ENCODE results near the gene OR5H2. TPM values are rescaled to one million over a fixed set of nuclear protein-coding genes. Genes with fewer than 3 reads are reported as not detected.
"Not testable (repeated sequence)": the region's sequence is repeated elsewhere in the genome, so short reads cannot be mapped to it uniquely, and the experiment has no call there.

OR5H2 gene
- not detected for total RNA-seq
- long read RNA-seq: 0 reads

DNA sequence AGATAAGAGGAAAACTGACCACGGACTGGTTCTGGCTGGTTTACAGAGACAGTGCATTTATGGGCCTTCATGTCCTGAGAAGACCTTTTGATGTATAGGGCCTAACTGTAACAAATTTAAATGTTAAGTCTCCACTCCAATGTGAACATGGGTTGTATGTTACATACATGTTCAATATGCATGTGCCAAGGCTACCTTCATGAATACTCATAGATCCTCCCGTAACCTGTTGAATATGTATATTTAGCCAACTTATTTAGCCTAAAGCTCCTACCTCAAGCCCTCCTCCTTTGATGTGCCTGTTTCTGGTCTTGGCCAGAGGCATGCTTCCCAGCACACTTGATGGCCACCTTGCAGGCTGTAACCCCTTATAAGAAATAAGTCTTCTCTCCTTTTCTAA, at the start of gene OR5H2:
Gene OR5H2, plus strand, starts transcription at position 301 of the 400 bp plus-strand sequence. CDS start 398 bp downstream, outside the sequence.
- intact Hi-C loops (cut with DNase I): no loop called here
- ATAC-seq (no peak), DNase-seq (no peak)

DNA sequence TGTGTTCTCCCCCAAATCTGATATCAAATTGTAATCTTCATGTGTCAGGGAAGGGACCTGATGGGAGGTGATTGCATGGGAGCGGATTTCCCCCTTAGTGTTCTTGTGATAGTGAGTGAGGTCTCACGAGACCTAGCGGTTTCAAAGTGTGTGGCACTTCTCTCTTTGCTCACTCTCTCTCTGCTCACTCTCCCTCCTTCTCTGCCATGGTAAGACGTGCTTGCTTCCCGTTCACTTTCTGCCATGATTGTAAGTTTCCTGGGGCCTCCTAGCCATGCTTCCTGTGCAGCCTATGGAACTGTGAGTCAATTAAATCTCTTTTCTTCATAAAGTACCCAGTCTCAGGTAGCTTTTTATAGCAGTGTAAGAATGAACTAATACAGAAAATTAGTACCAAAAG, 48.8 kb upstream of the OR5H2 start:
- intact Hi-C loops (cut with DNase I): no loop called here
- no peak for DNase-seq
- ATAC-seq: no peak

DNA sequence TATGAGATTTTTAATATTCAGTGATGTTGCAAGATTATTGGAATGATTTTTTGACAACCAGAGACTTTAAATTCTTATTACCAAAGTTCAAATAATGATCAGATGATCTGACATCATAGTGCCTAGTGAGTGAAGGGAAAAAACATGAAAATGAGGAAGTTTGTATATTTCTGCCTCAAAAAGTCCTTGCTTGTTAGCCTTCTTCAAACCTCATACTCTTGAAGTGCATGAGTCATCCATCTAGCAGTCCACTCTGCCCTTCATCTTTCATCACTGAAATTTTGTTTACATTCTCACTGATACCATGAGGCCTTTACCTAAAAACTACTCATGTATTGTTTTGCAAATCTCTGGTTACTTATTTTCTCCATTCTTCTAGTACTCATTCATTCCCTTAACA, 42.2 kb upstream of the OR5H2 start:
- intact Hi-C loops (cut with DNase I): no loop called here
- ATAC-seq (no peak), DNase-seq (no peak)

DNA sequence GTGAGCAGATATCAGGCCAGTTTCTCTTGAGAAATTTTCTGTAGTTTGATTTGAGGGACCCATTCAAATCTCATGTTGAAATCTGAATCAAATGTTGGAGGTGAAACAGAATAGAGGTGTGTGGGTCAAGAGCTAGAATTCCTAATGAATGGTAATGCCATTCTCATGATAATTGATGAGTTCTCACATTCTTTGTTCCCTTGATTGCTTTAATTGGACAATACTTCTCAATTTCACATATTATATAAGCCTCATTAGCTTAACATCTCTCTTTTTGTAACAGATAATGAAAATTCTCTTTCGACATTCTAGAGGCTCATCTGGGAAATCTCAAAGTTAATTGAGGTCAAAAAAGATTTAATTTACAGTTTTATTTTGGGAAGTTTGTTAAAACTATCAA, 40.1 kb upstream of the OR5H2 start:
- DNase-seq (no peak), ATAC-seq (no peak)
- intact Hi-C loops (cut with DNase I): no loop called here

DNA sequence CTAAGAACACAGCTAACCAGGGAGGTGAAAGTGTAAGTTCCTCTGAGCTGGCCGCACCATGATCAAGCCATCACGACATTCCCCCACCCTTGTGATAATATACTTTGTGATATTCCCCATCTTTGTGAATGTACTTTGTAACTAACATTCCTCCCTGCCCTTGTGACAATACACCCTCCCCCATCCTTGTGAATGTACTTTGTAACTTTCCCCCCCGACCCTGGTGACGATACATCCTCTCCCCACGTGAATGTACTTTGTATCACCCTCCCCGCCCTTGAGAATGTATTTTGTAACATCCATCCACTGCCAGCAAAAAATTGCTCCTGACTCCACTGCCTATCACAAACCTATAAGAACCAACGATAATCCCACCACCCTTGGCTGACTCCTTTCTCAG, 38.5 kb upstream of the OR5H2 start:
- intact Hi-C loops (cut with DNase I): no loop called here
- DNase-seq (no peak), ATAC-seq (no peak)

DNA sequence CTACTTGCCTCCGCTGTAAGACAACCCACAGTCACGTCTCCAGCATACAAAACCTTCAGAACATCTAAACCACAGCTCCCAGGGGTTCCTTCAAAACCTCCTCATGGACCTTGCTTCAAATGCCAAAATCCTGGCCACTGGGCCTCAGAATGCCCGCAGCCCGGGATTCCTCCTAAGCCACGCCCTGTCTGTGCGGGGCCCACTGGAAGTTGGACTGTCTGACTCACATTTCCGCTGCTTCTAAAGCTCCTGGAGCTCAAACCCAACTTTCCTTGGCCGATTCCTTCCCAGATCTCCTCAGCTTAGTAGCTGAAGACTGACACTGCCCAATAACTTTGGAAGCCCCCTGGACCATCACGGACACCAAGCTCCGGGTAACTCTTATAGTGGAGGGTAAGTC, 36.2 kb upstream of the OR5H2 start:
- intact Hi-C loops (cut with DNase I): no loop called here
- DNase-seq (no peak), ATAC-seq (no peak)

DNA sequence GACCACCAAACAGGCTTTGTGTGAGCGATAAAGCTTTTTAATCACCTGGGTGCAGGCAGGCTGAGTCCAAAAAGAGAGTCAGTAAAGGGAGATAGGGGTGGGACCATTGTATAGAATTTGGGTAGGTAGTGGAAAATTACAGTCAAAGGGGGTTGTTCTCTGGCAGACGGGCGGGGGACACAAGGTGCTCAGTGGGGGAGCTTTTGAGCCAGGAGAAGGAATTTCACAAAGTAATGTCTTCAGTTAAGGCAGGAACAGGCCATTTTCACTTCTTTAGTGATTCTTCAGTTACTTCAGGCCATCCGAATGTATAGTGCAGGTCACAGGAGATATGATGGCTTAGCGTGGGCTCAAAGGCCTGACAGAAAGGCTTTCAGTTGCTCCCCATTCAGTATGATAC, 26.3 kb upstream of the OR5H2 start:
- intact Hi-C loops (cut with DNase I); DNase-seq; ATAC-seq: not testable (repeated sequence)

DNA sequence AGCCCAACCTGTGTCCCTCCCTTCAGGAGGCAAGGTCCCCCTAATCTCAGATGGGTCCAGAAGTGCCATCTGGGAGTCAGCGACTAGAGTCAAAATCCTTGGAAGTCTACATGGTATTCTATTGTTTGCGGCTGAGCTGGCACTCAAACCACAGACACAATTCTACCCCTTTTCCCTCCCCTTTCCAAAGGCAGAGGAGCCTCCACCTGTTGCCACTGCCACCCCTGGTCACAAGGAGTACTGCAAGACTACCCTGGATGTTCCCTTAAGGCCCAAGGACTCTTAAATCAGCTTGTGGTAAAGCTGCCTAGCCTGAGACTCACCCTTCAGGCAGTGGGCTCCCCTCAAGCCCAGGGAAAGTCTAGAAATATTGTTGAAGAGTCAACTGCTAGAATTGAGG, 22.6 kb upstream of the OR5H2 start:
- intact Hi-C loops (cut with DNase I): no loop called here
- ATAC-seq: no peak

DNA sequence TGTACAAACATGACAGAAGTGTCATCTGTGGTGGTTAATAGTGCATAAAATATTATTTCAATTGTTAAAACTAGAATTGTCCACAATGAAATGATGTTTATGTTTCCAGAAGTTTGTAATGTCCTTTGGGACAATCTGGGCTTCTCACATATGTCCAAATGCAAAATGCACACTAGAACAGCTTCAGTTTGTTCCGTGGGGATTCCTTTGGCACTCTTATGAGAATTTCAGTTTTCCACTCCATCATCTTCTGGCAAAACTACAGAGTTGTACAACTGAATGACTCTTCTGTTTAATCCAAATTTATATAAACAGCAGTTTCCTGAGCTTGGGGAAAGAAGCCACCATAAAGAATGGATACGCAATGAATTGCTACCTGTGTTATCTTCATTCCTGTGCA, 20.3 kb upstream of the OR5H2 start:
- ATAC-seq: no peak
- no peak for DNase-seq
- intact Hi-C loops (cut with DNase I): no loop called here

More for the DNA sequence above, 22.6 kb upstream of the OR5H2 start:
- DNase-seq: no peak

DNA sequence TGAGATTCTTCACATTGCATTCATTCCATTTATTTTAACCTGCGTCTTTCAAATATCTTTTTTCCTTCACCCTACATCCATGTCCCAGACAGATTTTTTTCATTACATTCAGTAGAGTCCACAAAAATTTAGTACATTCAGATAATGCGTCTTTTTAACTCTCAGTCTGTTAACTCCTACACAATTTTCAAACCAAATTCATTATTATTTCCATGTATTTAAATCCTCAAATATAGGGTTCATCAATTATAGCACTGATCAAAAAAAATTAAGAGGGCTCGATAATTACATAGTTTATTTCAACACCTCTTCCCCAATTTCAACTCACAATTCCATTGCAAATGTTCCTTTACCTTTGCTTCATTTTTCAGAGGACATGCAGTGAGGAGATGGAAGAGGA, 18.4 kb upstream of the OR5H2 start, which contains the start of gene OR5H6:
Gene OR5H6, plus strand, starts transcription at position 301 of the 400 bp plus-strand sequence. Its CDS starts 89 bp downstream, at position 390.
- intact Hi-C loops (cut with DNase I): no loop called here
- no peak for DNase-seq

DNA sequence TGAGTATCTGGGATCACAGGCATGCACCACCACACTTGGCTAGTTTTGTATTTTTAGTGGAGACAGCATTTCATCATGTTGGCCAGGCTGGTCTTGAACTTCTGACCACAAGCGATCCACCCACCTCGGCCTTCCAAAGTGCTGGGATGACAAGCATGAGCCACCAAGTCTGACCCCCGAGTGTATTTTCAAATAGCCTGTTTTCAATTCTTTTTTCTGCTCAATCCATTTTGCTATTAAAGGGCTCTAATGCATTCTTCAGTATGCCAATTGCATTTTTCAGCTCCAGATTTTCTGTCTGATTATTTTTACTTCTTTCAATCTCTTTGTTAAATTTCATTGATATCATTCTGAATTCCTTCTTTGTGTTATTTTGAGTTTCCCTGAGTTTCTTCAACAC, 12.5 kb upstream of the OR5H2 start:
- DNase-seq: no peak
- intact Hi-C loops (cut with DNase I): no loop called here
- no peak for ATAC-seq

More for the DNA sequence above, 18.4 kb upstream of the OR5H2 start, which contains the start of gene OR5H6:
- ATAC-seq: no peak

DNA sequence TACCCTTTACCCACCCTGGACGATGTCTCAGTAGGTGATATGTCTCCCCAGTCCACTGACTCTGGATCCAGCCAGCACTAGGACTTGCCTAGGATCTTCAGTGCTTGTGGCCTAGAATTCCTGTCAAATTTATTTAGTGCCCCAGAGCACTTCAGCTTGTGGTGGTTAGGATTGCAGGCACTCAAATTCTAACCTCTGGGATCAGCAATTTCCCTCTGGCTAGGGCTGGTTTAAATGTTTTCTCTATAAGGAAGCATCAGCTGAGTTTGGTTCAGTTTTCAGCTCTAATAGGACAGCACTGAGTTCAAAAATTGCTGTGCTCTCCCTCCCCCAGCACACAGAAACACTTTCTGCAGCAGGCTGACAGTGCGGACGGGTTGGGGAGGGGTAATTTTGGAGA, 10.2 kb upstream of the OR5H2 start:
- DNase-seq: no peak
- no peak for ATAC-seq
- intact Hi-C loops (cut with DNase I): no loop called here

DNA sequence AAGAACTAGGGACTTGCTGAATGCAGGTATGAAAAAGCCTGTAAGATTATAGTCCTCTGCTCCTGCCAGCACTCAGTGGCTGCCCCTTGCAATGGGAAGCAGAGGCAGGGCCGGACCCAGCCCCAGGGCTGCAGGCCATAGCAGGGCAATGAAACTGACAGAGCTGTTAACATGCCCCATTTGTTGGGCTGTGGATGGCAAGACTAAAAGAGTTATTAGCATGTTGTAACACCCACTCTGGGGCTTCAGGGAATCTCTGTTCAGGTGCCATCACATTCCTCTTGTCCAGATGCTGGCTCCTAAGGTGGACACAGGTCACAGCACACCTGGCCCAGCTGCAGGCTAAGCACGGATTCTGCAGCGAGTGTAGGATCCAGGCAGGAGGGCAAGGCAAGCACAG, 7.4 kb upstream of the OR5H2 start:
- intact Hi-C loops (cut with DNase I): no loop called here
- DNase-seq (no peak), ATAC-seq (no peak)

DNA sequence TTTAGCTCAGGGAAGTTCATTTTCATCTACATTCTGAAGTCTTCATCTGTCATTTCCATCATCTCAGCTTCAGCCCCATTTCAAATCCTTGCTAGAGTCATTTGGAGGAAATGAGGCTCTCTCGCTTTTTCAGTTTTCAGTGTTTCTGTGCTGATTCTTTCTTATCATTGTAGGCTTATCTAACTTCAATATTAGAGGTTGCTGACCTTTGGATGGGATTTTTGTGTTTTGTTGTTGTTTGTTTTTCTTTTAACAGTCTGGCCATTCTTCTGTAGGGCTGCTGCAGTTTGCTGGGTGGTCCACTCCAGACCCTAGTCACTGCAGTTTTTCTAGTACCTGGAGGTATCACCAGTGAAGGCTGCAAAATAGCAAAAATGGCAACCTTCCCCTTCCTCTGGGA, 8.6 kb downstream of the OR5H2 start:
- intact Hi-C loops (cut with DNase I): no loop called here

DNA sequence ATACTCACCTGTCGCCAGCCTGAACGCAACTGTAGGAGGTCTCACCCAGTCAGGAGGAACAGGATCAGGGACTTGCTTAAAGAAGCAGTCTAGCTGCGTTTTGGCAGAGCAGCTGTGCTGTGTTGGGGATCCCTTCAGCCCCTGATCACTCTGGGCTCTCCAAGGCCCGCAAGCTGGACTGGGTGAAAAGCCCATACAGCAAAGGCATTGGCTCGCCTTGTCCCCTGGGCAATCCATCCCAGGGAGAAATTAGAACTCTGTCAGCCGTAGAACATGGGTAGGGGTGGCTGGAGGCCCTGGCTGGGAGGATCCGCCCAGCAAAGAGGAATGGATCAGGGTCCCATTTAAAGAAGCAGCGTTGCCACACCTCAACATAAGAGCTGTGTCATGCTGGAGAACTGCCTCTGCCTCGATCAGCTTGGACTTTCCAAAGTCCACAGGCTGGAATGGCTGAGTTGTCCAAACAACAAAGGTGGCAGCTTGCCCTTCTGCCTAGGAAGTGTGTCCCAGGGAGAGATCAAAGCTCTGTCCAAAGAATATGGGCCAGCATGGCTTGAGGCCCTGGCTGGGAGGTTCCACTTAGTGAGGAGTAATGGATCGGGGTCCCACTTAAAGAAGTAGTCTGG, 9.1 kb downstream of the OR5H2 start:
- DNase-seq (no peak), ATAC-seq (no peak)
- intact Hi-C loops (cut with DNase I): no loop called here

More for the DNA sequence above, 8.6 kb downstream of the OR5H2 start:
- no peak for ATAC-seq
- DNase-seq: no peak

DNA sequence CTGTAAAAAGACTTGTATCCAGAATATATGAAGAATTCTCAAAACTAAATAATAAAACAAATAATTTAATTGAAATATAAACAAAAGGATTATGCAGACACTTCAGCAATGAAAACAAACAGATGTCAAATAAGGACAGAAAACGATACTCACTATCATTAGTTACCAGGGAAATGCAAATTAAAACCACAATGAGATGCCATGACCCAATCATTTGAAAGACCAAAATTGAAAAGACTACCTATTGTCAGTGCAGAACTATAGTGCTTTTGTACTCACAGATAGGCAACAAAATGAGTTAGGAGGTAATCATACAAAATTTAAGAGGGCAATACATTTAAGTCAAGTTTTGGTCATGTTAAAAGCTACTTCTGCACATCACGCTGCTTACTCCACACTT, 39.8 kb downstream of the OR5H2 start:
- DNase-seq: no peak
- ATAC-seq: no peak
- intact Hi-C loops (cut with DNase I): no loop called here

DNA sequence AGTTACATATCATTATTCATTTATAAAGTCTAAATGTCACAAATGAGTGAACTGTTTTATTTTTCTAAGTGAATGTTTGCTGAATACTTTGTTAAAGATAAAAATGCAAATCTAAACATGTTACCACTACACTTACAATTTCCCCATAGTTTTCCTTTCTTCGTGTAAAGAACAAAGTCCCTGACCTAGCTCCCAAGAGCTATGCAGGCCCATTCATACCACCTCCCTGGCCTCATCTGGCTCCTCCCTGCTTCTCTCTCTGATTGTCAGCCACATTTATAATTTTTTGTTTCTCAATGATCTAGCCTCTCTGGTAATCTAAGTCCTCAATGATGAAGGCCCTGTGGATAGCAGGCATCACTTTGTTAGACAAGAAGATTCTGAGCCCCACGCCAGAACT, 40.4 kb downstream of the OR5H2 start:
- ATAC-seq: no peak
- intact Hi-C loops (cut with DNase I): no loop called here
- no peak for DNase-seq

DNA sequence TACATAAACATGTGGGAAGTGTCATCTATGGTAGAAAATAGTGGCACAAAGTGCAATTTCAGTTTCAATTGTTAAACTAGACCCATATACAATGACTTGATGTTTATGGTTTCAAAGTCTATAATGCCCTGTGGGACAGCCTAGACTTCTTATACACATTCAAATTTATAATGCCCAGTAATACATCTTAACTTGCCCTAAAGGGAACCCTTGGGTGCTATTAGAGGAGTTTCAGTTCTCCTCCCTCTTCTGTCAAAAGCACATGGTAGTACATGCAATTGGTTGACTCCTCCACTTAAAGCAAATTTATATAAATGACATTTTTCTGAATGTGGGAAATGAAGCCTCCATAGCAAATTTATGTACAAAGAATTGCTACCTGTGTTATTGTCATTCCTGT, 41.1 kb downstream of the OR5H2 start:
- intact Hi-C loops (cut with DNase I): no loop called here
- DNase-seq (no peak), ATAC-seq (no peak)

DNA sequence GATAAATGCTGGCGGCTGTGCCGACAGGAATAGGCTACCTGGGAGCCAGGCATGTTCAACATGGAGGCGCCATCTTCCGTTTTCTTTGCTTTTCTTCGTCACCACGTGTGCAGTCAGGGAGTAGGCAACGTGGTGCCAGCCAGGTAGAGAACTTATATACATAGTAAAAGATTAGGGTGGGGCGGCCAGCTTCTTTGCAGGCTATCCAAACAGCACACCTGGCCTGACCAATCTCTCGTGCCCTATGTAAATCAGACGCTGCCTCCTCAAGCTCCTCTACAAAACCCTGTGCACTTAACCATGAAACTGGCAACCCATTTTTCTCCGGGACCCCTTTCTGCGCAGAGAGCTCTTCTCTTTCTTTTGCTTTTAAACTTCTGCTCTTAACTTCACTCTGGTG, 42.8 kb downstream of the OR5H2 start:
- intact Hi-C loops (cut with DNase I): loop anchor here in 1 of 2 donors (5.0 kb wide), 1 partner anchor 288 kb away; the partner anchor contains the start of gene GABRR3
- DNase-seq (no peak), ATAC-seq (no peak)

DNA sequence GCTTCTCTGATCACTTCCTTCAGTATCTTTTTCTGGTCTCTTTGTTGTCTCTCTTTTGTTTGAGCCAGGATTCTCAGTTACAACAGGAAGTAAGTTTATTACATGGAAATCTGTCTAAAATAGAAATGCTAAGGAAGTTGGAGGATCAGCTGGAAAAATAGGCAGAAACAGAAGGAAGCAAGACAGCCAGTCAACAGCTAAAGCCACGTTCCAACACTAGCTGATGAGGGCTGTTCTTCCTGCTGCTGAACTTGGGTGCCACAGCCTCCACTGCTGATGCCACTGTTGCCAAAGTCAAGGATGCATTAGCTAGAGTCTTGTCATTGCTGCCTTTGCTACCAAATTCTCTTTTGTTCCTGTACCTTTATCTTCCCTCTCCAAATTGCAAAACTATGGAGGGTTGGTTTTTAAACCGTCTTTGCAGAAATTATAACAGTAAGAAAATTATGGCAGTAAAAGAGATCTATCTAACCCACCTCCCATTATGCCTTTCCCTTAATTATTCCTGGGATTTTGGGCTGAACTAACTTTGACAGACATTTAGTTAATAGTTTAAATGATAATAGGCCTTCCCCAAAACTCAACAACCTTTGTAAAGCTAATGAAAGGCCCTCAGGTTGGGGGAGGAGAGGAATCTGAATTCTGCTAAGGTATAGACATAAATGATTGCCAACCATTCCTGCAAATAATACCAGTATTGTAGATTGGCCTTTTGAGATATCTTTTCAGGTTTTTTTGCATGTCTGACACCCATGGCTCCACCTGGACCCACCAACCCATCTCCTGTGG, 44.0 kb downstream of the OR5H2 start:
- intact Hi-C loops (cut with DNase I): loop anchor here in 1 of 2 donors (5.0 kb wide), 1 partner anchor 289 kb away; the partner anchor contains the start of gene GABRR3
- no peak for DNase-seq
- no peak for ATAC-seq

DNA sequence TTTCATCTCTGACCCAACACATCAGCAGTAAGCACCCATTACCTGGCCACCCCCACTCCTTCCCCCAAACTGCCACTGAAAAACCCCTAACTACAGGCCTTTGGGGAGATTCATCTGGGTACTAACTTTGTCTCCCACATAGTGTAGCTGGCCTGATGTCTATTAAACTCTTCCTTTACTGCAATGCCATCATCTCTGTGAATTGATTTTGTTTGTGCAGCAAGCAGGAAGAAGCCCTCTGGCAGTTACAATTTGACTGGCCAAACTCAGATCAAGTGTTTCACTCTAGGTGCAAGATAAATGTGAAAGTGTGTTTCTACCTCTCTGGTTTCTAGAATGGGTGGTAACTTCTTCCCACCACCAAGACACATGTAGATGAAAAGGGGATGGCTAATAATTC, 44.6 kb downstream of the OR5H2 start:
- intact Hi-C loops (cut with DNase I): loop anchor here in 1 of 2 donors (5.0 kb wide), 1 partner anchor 290 kb away; the partner anchor contains the start of gene GABRR3
- ATAC-seq: no peak
- no peak for DNase-seq
